Lung (tissue), 12 donors: ENCODE measurements around the gene DDX10. TPM values are rescaled to one million over a fixed set of nuclear protein-coding genes. Genes with fewer than 3 reads are reported as not detected.
A peak's percentile ranks its signal among the peaks of the same experiment; 100 is the strongest.

Experiments used
- ATAC-seq: fragments of 200-7000 bp; cut with Tn5 transposase; one replicate; pipeline ENCODE4 v1.9.1; 2020; ENCODE audit warnings: moderate number of reproducible peaks; ENCODE audit not compliant: insufficient read depth, low FRiP score
- DNase-seq, 3 donors: peaks; one replicate each; pipeline ENCODE4 v3.0.0-alpha.2; 2013 to 2017
- H3K27ac ChIP-seq, 2 donors: one replicate each; pipeline ENCODE4 v1.5.1; 2013; ENCODE audit warnings: mild to moderate bottlenecking in 2 of 2, moderate library complexity in 2 of 2, control low read depth in 1 of 2, inconsistent platforms in 1 of 2, low read depth in 1 of 2, low read length in 1 of 2
- H3K27me3 ChIP-seq, 3 donors: one replicate each; pipeline ENCODE4 v1.5.1; 2013; ENCODE audit warnings: low read length in 2 of 3; ENCODE audit not compliant: control insufficient read depth in 3 of 3, insufficient read depth in 3 of 3
- H3K36me3 ChIP-seq, 4 donors: one replicate each; pipeline ENCODE4 v1.5.1; 2013; ENCODE audit warnings: low read length in 4 of 4, mild to moderate bottlenecking in 1 of 4, moderate library complexity in 1 of 4; ENCODE audit not compliant: control insufficient read depth in 4 of 4, insufficient read depth in 4 of 4
- H3K4me1 ChIP-seq, 5 donors: one replicate each; pipeline ENCODE4 v1.5.1; 2013; ENCODE audit warnings: low read length in 5 of 5, mild to moderate bottlenecking in 2 of 5, moderate library complexity in 1 of 5; ENCODE audit not compliant: control insufficient read depth in 5 of 5, insufficient read depth in 5 of 5
- H3K4me3 ChIP-seq: one replicate; pipeline ENCODE4 v1.5.1; 2013; ENCODE audit warnings: mild to moderate bottlenecking, control low read depth, moderate library complexity
- H3K9ac ChIP-seq, 2 donors: one replicate each; pipeline ENCODE4 v1.5.1; 2013; ENCODE audit warnings: low read length in 2 of 2, control low read depth in 1 of 2; ENCODE audit not compliant: insufficient read depth in 1 of 2
- H3K9me3 ChIP-seq, 4 donors: one replicate each; pipeline ENCODE4 v1.5.1; 2013; ENCODE audit warnings: low read length in 3 of 4, mild to moderate bottlenecking in 1 of 4, moderate library complexity in 1 of 4; ENCODE audit not compliant: control insufficient read depth in 4 of 4, insufficient read depth in 3 of 4
- CTCF ChIP-seq: IDR thresholded peaks from 2 replicates; pipeline ENCODE4 v1.5.1; 2012; ENCODE audit warnings: mild to moderate bottlenecking; ENCODE audit errors: control extremely low read depth, extremely low read depth
- WGBS, 2 donors: extraction: QIAGEN DNeasy Blood & Tissue Kit; methylation state at CpG; one replicate each; pipeline ENCODE4 v1.1.7; 2013; 5-methylcytosine and 5-hydroxymethylcytosine counted together
- polyA plus RNA-seq, 2 donors: library from polyadenylated mRNA; stranded (reverse); fragments of 200-250 nt; gene quantifications; one replicate each; pipeline ENCODE4 v1.2.1, GENCODE V29; 2013
- total RNA-seq, 2 donors: library from RNA; depleted of rRNA in 1 of 2; stranded (reverse); fragments of >200 nt in 1 of 2; gene quantifications; one replicate each; pipeline ENCODE4 v1.2.1, GENCODE V29; 2014 to 2021
- donor health status: control.
- donor health status: control.
- donor health status: Bipolar disorder and iron deficiency.
- donor health status: healthy.
- donor health status: DM: yes; HTN: yes; CAD: no.

Gene DDX10
- total and polyA plus RNA-seq, 4 donors, result 13.9 to 30.5 (median 18.8) TPM

- 83% methylated on average over 3 of the region's 3 CpGs for WGBS, 2 donors
- Histone ChIP-seq H3K4me1 (peaks cover 0 to 5% (median 3%) of the 10 kb centered on the region in 5 donors), H3K9me3 (no peaks in the 10 kb centered on the region), H3K27me3 (no peaks in the 10 kb centered on the region), H3K4me3 (no peak overlapping the region), H3K9ac (no peak overlapping the region), H3K27ac (no peak overlapping the region), H3K36me3 (peaks cover 0 to 2% (median 0%) of the 10 kb centered on the region in 4 donors)
- no peak for ATAC-seq
- TF ChIP-seq CTCF, result no peak
- no peak for DNase-seq
These were observed 92.8 kb downstream of the DDX10 start for GRCh38 chr11:108757630-108758029.

- no peak overlapping the region for H3K27ac ChIP-seq
- ATAC-seq (no peak), DNase-seq (peak in 1 of 3 donors; percentile 40)
- TF ChIP-seq CTCF, result no peak
- H3K4me1 ChIP-seq, result peaks cover 2 to 5% (median 3%) of the 10 kb centered on the region in 5 donors
- 74 to 85% methylated on average over 2 of the region's 2 CpGs for WGBS, 2 donors
- no peaks in the 10 kb centered on the region for H3K27me3 ChIP-seq
- peaks cover 0 to 2% (median 0%) of the 10 kb centered on the region in 4 donors for H3K36me3 ChIP-seq
- no peaks in the 10 kb centered on the region for H3K9me3 ChIP-seq
- no peak overlapping the region for H3K4me3 ChIP-seq
- no peak overlapping the region for H3K9ac ChIP-seq
These were observed 93.6 kb downstream of the DDX10 start for GRCh38 chr11:108758458-108758857.

GRCh38 chr11:108766596-108767173 is 101.8 kb downstream of the DDX10 start:
- no peaks in the 10 kb centered on the region for H3K9me3 ChIP-seq
- DNase-seq (no peak), ATAC-seq (no peak)
- TF ChIP-seq CTCF, result no peak
- no peak overlapping the region for H3K4me3 ChIP-seq
- WGBS, 2 donors, result 80 to 86% methylated on average over 6 of the region's 6 CpGs
- no peak overlapping the region for H3K9ac ChIP-seq
- H3K27me3 ChIP-seq, result no peaks in the 10 kb centered on the region
- no peak overlapping the region for H3K27ac ChIP-seq
- peaks cover 0 to 3% (median 0%) of the 10 kb centered on the region in 4 donors for H3K36me3 ChIP-seq
- peaks cover 0 to 2% (median 0%) of the 10 kb centered on the region in 5 donors for H3K4me1 ChIP-seq

GRCh38 chr11:108768370-108768769 is 103.5 kb downstream of the DDX10 start:
- WGBS, 2 donors, result 75 to 79% methylated on average over 3 of the region's 3 CpGs

More at GRCh38 chr11:108768370-108768769, 103.5 kb downstream of the DDX10 start:
- no peak for DNase-seq
- no peak for ATAC-seq
- no peak overlapping the region for H3K9ac ChIP-seq
- H3K27ac ChIP-seq, result no peak overlapping the region
- no peaks in the 10 kb centered on the region for H3K9me3 ChIP-seq
- peaks cover 0 to 3% (median 0%) of the 10 kb centered on the region in 4 donors for H3K36me3 ChIP-seq
- H3K27me3 ChIP-seq, result no peaks in the 10 kb centered on the region
- no peak for TF ChIP-seq CTCF
- no peak overlapping the region for H3K4me3 ChIP-seq
- H3K4me1 ChIP-seq, result no peaks in the 10 kb centered on the region
